Kidney capillary endothelial cell (primary cell): Measurements from ENCODE around the gene RYR1.
"Not testable (repeated sequence)": the region's sequence is repeated elsewhere in the genome, so short reads cannot be mapped to it uniquely, and the experiment has no call there.

Source experiments
- DNase-seq: peaks from one replicate; pipeline ENCODE4 v3.0.0-alpha.2; 2018; ENCODE audit warnings: low spot score

RYR1 gene

GRCh38 chr19:38457690-38458405, 24.4 kb downstream of the RYR1 start:
- DNase-seq, result no peak

GRCh38 chr19:38458991-38459390, 25.5 kb downstream of the RYR1 start:
- DNase-seq, result no peak

GRCh38 chr19:38463365-38463764, 29.9 kb downstream of the RYR1 start:
- no peak for DNase-seq

DNA sequence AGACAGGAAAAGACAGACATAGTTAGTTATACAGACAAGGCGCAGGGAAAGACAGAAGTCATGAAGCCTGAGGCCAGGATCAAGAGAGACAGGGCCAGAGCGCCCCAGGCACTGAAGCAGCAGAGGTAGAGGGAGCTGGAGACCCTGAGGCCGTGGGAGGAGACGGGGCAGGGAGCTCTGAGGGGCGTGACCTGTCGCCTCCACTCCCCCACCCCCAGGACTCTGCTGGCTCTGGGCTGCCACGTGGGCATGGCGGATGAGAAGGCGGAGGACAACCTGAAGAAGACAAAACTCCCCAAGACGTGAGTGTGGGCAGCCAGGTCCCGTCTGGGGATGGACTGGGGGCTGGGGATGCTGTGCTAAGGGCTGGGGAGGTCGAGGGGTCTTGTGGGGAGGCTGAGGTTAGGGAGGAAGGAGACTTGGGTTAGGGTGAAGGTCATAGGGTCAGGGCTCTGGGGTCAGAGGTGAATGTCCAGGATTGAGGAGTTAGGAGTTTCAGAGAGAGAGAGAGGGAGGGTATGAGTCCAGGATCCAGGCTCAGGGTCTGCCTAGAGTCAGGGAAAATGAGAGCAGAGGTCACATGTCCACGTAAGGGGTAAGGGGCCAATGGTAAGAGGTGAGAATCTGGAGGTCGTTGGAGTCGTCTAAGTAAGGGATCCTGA, 31.1 kb downstream of the RYR1 start:
- no peak for DNase-seq

- no peak for DNase-seq
Observed at GRCh38 chr19:38466050-38466449, 32.6 kb downstream of the RYR1 start.

- no peak for DNase-seq
Observed at GRCh38 chr19:38467541-38468525, 34.3 kb downstream of the RYR1 start.

- DNase-seq, result no peak
Observed at GRCh38 chr19:38469151-38469550, 35.7 kb downstream of the RYR1 start.

GRCh38 chr19:38470788-38471480, 37.4 kb downstream of the RYR1 start:
- DNase-seq, result no peak

- DNase-seq, result not testable (repeated sequence)
Observed at GRCh38 chr19:38472725-38473124, 39.2 kb downstream of the RYR1 start.

- DNase-seq, result no peak
Observed at GRCh38 chr19:38473201-38473600, 39.7 kb downstream of the RYR1 start.

DNA sequence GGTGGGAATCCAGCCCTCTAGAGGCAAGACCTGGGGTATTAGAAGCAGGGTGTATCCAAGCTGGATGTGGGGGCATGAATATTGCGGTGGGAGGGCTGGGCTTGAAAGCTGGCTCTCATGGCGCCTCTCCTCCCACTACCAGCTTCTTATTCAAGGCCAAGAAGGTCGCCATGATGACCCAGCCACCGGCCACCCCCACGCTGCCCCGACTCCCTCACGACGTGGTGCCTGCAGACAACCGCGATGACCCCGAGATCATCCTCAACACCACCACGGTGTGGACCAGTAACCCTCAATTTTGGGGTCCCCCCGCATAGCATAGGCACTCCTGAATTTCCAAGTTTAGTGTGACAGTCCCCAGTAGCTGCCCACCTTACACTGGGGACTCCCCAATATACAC, 41.7 kb downstream of the RYR1 start:
- no peak for DNase-seq

DNA sequence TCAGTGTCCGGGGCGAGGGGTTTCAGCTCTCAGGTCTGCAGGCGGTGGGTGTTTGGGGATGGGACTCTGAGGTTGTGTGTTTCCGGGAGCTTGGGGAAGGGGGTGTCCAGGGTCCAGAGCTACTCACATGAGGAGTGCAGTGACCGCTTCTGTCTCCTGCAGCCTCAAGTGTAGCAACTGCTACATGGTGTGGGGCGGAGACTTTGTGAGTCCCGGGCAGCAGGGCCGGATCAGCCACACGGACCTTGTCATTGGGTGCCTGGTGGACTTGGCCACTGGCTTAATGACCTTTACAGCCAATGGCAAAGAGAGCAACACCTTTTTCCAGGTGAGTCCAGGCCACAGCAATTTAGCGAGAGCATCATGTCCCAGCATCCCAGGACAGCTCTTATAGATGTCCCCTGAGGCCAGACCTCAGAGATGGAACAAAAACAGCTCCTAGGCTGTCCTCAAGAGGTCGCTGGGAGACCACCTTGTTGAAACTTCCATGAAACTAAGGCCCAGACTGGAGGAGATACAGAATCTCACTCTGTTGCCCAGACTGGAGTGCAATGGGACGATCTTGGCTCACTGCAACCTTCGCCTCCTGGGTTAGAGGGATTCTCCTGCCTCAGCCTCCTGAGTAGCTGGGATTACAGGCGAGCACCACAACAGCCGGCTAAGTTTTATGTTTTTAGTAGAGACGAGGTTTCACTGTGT, 44.9 kb downstream of the RYR1 start:
- DNase-seq, result no peak

- DNase-seq, result no peak
Observed at GRCh38 chr19:38482496-38482895, 49.0 kb downstream of the RYR1 start.

DNA sequence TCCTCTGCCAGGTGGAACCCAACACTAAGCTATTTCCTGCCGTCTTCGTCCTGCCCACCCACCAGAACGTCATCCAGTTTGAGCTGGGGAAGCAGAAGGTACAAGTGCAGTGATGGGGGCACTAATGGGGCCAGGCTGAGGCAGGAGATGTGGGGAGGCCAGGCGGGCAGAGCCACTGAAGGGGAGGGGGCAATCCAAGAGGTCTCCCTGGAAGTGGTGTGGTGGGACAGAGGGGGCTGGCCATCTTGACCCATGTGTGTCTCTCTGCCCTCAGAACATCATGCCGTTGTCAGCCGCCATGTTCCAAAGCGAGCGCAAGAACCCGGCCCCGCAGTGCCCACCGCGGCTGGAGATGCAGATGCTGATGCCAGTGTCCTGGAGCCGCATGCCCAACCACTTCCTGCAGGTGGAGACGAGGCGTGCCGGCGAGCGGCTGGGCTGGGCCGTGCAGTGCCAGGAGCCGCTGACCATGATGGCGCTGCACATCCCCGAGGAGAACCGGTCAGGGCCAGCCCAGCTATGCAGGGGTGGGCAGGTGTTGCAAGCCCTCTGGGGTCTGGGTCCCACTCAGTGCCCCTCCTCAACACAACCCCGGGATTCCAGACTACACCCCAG, 49.6 kb downstream of the RYR1 start:
- no peak for DNase-seq

DNA sequence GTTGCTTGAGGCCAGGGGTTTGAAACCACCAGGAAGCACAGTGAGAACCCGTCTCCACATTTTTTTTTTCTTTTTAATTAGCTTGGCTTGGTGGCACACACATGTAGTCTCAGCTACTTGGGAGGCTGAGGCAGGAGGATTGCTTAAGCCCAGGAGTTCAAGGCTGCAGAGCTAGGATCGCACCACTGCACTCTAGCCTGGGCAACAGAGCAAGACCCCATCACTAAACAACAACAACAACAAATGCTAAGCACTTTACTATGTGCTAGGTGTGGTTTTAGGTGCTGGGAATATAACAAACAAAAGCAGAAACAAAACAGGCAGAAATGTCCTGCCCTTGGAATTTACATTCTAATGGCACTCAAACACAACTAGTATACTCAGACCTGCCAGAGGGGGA, 51.3 kb downstream of the RYR1 start:
- no peak for DNase-seq

DNA sequence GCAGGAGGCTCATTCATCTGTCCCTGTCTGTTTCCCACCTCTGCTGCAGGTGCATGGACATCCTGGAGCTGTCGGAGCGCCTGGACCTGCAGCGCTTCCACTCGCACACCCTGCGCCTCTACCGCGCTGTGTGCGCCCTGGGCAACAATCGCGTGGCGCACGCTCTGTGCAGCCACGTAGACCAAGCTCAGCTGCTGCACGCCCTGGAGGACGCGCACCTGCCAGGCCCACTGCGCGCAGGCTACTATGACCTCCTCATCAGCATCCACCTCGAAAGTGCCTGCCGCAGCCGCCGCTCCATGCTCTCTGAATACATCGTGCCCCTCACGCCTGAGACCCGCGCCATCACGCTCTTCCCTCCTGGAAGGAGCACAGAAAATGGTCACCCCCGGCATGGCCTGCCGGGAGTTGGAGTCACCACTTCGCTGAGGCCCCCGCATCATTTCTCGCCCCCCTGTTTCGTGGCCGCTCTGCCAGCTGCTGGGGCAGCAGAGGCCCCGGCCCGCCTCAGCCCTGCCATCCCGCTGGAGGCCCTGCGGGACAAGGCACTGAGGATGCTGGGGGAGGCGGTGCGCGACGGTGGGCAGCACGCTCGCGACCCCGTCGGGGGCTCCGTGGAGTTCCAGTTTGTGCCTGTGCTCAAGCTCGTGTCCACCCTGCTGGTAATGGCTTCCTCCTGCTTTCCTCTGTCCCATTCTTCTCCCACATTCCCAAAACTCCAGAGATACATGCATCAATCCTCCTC, 52.2 kb downstream of the RYR1 start:
- DNase-seq, result no peak

GRCh38 chr19:38486731-38487336, 53.3 kb downstream of the RYR1 start:
- DNase-seq, result no peak

GRCh38 chr19:38488096-38488495, 54.6 kb downstream of the RYR1 start:
- no peak for DNase-seq

DNA sequence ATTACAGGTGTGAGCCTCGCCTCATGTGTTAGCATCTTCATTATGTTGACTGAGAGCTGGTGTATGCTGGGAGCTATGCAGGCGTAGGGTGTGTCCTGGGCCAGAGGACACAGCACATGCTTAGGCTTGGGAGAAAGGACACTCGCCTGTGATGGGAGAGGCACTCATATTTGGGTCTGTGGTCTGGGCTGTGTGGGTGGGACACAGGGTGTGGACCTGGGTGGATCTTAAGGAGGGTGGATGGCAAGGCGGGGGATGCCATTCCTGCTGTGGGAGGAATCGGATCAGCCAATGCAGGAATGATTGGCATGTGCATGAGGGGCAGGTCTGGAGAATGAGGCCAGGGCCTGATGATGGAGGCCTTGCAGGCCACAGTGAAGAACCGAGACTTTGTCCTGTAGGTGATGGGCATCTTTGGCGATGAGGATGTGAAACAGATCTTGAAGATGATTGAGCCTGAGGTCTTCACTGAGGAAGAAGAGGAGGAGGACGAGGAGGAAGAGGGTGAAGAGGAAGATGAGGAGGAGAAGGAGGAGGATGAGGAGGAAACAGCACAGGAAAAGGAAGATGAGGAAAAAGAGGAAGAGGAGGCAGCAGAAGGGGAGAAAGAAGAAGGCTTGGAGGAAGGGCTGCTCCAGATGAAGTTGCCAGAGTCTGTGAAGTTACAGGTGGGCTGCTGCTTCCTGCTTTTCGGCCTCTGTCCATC, 55.4 kb downstream of the RYR1 start:
- DNase-seq, result no peak
